Heart left ventricle (tissue), 16 donors: ENCODE results near the gene LPCAT1. TPM values are rescaled to one million over a fixed set of nuclear protein-coding genes. Genes with fewer than 3 reads are reported as not detected.

Source experiments
- ATAC-seq, 4 donors: fragments of 200-7000 bp; cut with Tn5 transposase; one replicate each; pipeline ENCODE4 v1.9.1; 2020 to 2022; ENCODE audit warnings: moderate library complexity in 4 of 4, mild to moderate bottlenecking in 3 of 4, moderate number of reproducible peaks in 1 of 4
- DNase-seq, 5 donors: peaks; one replicate each; pipeline ENCODE4 v3.0.0-alpha.2; 2020
- H3K27ac ChIP-seq, 12 donors: fragments of 200-600 bp; sonication (generic) in 4 of 12; one replicate each; pipeline versions ENCODE4 v1.5.0 to v1.8.0; 2016 to 2022; ENCODE audit warnings: mild to moderate bottlenecking in 2 of 12
- H3K27me3 ChIP-seq, 9 donors: fragments of 200-600 bp; sonication (generic) in 2 of 9; one replicate each; pipeline versions ENCODE4 v1.5.1 to v1.8.0; 2016 to 2022; ENCODE audit warnings: mild to moderate bottlenecking in 3 of 9
- H3K36me3 ChIP-seq, 9 donors: fragments of 200-600 bp; sonication (generic) in 2 of 9; one replicate each; pipeline versions ENCODE4 v1.5.0 to v1.8.0; 2018 to 2022; ENCODE audit warnings: mild to moderate bottlenecking in 2 of 9
- H3K4me1 ChIP-seq, 12 donors: fragments of 200-600 bp; sonication (generic) in 4 of 12; one replicate each; pipeline versions ENCODE4 v1.5.0 to v1.8.0; 2016 to 2022; ENCODE audit warnings: mild to moderate bottlenecking in 3 of 12
- H3K4me3 ChIP-seq, 12 donors: fragments of 200-600 bp; sonication (generic) in 4 of 12; one replicate each; pipeline versions ENCODE4 v1.5.0 to v1.8.0; 2017 to 2022; ENCODE audit warnings: mild to moderate bottlenecking in 9 of 12, moderate library complexity in 4 of 12
- H3K9me3 ChIP-seq, 12 donors: fragments of 200-600 bp; sonication (generic) in 4 of 12; one replicate each; pipeline versions ENCODE4 v1.5.0 to v1.8.0; 2016 to 2022; ENCODE audit warnings: mild to moderate bottlenecking in 1 of 12
- POLR2A ChIP-seq, 2 donors: fragments of 450-650 bp; IDR thresholded peaks; one replicate each; pipeline ENCODE4 v1.6.1; 2017; ENCODE audit warnings: antibody characterized with exemption in 2 of 2, mild to moderate bottlenecking in 2 of 2, moderate library complexity in 2 of 2
- WGBS, 4 donors: extraction: QIAGEN DNeasy Blood & Tissue Kit in 2 of 4; methylation state at CpG; one replicate each; pipeline versions ENCODE4 v1.1.5 to v1.1.7; 2013 to 2018; 5-methylcytosine and 5-hydroxymethylcytosine counted together
- intact Hi-C, 10 donors: fragments of 100-400 bp; cut with DNase I; formaldehyde crosslinking; loops; one replicate each; pipeline versions ENCODE4 v1.11.1 to v1.14.2; 2022
- polyA plus RNA-seq, 2 donors: library from polyadenylated mRNA; stranded (reverse); fragments of 200-250 nt; gene quantifications; one replicate each; pipeline ENCODE4 v1.2.3, GENCODE V29; 2013
- total RNA-seq, 9 donors: library from RNA; depleted of rRNA in 2 of 9; stranded (reverse); fragments of >200 nt in 2 of 9; fragmentation: NEBNext Ultra II Directional in 3 of 9; extraction: Animal tissue kit (Norgen Biotek cat#: 25700) in 3 of 9; gene quantifications; one replicate each; pipeline versions ENCODE4 v1.1.0 to v1.2.4, GENCODE V29; 2016 to 2023
- TF ChIP-seq, protein P1 (sequence below), 12 donors: fragments of 200-600 bp; sonication (generic) in 4 of 12; IDR thresholded peaks; one replicate each; pipeline versions ENCODE4 v1.5.0 to v1.8.0; 2018 to 2022; ENCODE audit warnings: antibody characterized with exemption in 12 of 12, mild to moderate bottlenecking in 5 of 12
- donor health status: ischemic (EF 13 %, LVEDD 7.1; RV severe dilation, severe dysfunction).
- donor health status: healthy with polysubstance abuse.
- donor health status: DM: no; HTN: yes; CAD: no.
- donor health status: DM: no; HTN: no; CAD: no.
- donor health status: ischemic (EF 25% LVEDD 6.9; RV normal size, moderate dysfunction).
- donor health status: ischemic (EF 25% LVEDD 5.7; RV mildly dilated, moderate dysfunction).
- donor health status: healthy.
- donor health status: DM: yes; HTN: yes; CAD: no.
- donor health status: ischemic (EF 35%, LVEDD 5.7; RV mildly dilated, moderate dysfunction).
- donor health status: nonischemic (EF 11% LVEDD 7.7; RV severe dilation, severe dysfunction).
- donor health status: DM: yes; HTN: yes; CAD: no.
- donor health status: PGD.
- donor health status: ischemic (EF 29% LVEDD 5.4; RV normal size, mild dysfunction).
- donor health status: nonischemic (EF 23%, LVEDD 6.1; RV moderate dilation, normal function).

Gene LPCAT1
- total and polyA plus RNA-seq, 11 donors = 8.2 to 30.6 (median 9.9) TPM

DNA sequence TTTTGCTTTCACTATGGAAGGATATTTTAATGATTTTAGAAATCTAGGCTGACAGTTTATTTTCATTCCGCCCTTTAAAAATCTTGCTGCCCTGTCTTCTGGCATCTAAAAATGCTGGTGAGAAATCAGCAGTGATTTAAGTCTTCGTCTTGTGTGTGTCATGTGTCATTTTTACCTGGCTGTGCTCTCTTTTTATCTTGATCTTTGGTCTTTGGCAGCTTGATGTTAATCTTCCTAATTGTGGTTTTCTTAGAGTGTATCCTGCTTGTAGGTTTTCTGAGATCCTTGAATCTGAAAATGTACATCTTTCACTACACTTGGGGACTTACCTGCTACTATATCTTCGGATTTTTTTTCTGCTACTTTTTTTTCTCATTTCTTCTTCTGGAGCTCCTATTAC lies 11.9 kb upstream of the LPCAT1 start:
- Histone ChIP-seq H3K4me3 (peak overlapping the region in 1 of 12 donors; percentile 45), H3K27me3 (peaks cover 0 to 9% (median 0%) of the 10 kb centered on the region in 9 donors), H3K9me3 (no peaks in the 10 kb centered on the region), H3K27ac (peak overlapping the region in 1 of 12 donors; percentile 85), H3K4me1 (peaks cover 0 to 18% (median 0%) of the 10 kb centered on the region in 12 donors), H3K36me3 (no peaks in the 10 kb centered on the region)
- 90 to 94% (median 92%) methylated on average over 3 of the region's 3 CpGs for WGBS, 4 donors
- ATAC-seq (no peak), DNase-seq (no peak)
- intact Hi-C loops = no loop called here
- TF ChIP-seq, protein P1, sequence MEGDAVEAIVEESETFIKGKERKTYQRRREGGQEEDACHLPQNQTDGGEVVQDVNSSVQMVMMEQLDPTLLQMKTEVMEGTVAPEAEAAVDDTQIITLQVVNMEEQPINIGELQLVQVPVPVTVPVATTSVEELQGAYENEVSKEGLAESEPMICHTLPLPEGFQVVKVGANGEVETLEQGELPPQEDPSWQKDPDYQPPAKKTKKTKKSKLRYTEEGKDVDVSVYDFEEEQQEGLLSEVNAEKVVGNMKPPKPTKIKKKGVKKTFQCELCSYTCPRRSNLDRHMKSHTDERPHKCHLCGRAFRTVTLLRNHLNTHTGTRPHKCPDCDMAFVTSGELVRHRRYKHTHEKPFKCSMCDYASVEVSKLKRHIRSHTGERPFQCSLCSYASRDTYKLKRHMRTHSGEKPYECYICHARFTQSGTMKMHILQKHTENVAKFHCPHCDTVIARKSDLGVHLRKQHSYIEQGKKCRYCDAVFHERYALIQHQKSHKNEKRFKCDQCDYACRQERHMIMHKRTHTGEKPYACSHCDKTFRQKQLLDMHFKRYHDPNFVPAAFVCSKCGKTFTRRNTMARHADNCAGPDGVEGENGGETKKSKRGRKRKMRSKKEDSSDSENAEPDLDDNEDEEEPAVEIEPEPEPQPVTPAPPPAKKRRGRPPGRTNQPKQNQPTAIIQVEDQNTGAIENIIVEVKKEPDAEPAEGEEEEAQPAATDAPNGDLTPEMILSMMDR (IDR thresholded peaks at IDR 0.05) = no peak
- no peak for TF ChIP-seq POLR2A (IDR thresholded peaks at IDR 0.05)

DNA sequence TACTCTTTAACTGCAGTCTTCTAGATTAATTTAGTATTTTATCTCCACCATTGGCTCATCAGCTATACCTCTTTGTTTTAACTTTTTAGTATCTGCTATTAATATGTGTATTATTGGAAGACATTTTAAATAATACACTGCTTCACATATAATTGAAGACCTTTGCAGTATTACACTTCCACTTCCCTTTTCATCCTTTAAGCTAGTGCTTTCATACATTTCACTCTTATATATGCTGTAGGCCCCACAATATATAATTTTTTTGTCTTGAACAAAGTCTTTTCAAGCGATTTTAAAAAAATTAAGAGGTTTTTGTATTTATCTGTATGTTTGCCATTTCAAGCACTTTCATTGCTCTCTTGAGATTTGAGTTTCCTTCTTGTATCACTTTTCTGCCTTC lies 8.6 kb upstream of the LPCAT1 start:
- H3K27ac ChIP-seq = no peak overlapping the region

DNA sequence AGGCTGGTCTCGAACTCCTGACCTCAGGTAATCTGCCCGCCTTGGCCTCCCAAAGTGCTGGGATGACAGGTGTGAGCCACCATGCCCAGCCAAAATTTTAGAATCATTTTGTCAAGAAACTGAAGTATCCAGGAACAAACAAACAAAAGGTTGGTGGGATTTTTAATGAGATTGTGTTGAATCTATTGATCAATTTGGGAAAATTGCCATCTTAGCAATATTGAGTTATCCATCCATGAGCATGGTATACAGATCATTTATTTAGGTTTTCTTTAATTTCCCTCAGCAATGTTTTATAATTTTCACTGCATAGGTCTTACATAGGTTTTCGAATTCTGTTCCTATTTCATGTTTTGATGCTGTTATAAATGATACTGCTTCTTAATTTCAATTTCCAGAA lies 5.7 kb upstream of the LPCAT1 start:
- TF ChIP-seq, protein P1 (IDR thresholded peaks at IDR 0.05) = no peak
- TF ChIP-seq POLR2A (IDR thresholded peaks at IDR 0.05) = no peak
- H3K36me3 ChIP-seq = no peaks in the 10 kb centered on the region
- H3K27me3 ChIP-seq = peaks cover 0 to 5% (median 0%) of the 10 kb centered on the region in 9 donors
- H3K4me1 ChIP-seq = peaks cover 0 to 3% (median under 1%) of the 10 kb centered on the region in 12 donors
- no peak overlapping the region for H3K4me3 ChIP-seq
- intact Hi-C loops = loop anchor here in 1 of 10 donors (10.0 kb wide), 1 partner anchor 265 kb away; the partner anchor contains the start of gene MRPL36
- 86 to 94% (median 90%) methylated on average over 3 of the region's 3 CpGs for WGBS, 4 donors
- no peaks in the 10 kb centered on the region for H3K9me3 ChIP-seq
- no peak for ATAC-seq
- DNase-seq = no peak
- no peak overlapping the region for H3K27ac ChIP-seq

More for the DNA sequence above, 8.6 kb upstream of the LPCAT1 start:
- ATAC-seq (no peak), DNase-seq (no peak)
- peaks cover 0 to 9% (median 0%) of the 10 kb centered on the region in 9 donors for H3K27me3 ChIP-seq
- 51 to 61% (median 59%) methylated on average over 1 of the region's 1 CpG for WGBS, 4 donors
- TF ChIP-seq POLR2A (IDR thresholded peaks at IDR 0.05) = no peak
- TF ChIP-seq, protein P1 (IDR thresholded peaks at IDR 0.05) = no peak
- intact Hi-C loops = no loop called here
- H3K4me3 ChIP-seq = no peak overlapping the region
- H3K4me1 ChIP-seq = peaks cover 0 to 18% (median 0%) of the 10 kb centered on the region in 12 donors
- no peaks in the 10 kb centered on the region for H3K36me3 ChIP-seq
- no peaks in the 10 kb centered on the region for H3K9me3 ChIP-seq

DNA sequence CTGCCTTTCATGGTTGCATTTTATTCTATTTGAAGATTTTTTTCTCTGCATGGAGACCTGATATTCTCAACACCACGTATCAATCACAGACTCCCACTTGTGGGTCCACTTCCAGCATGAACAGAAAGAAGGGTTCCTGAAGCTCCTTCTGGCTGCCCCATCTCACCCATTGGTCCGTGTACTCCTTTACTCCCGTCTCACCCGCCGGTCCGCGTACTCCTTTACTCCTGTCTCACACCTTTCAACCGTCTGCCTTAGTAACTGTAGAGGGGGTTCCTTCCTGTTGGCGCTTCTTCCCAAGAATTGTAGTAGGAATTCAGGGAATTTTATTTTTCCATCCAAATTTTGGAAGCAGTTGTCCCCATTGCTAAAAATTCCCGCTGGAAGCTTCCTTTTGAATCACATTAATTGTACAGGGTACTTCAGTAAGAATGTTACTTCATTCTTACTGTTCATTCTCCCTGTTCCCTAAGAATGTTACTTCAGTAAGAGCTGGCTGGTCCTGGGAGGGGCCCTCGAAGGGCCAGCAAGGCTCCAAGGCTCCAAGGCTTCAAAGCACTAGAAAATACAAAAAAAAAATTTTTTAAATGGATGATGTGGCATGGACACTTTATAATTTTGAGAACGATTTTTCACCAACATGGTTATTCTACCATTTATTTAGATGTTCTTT lies 3.9 kb upstream of the LPCAT1 start:
- DNase-seq (peak in 2 of 5 donors; percentile 7), ATAC-seq (no peak)
- intact Hi-C loops = loop anchor here in 1 of 10 donors (10.0 kb wide), 1 partner anchor 267 kb away; the partner anchor contains the start of gene MRPL36
- Histone ChIP-seq H3K4me3 (no peak overlapping the region), H3K9me3 (no peaks in the 10 kb centered on the region), H3K36me3 (no peaks in the 10 kb centered on the region), H3K4me1 (peaks cover 0 to 11% (median 7%) of the 10 kb centered on the region in 12 donors), H3K27ac (no peak overlapping the region), H3K27me3 (no peaks in the 10 kb centered on the region)
- 76 to 84% (median 78%) methylated on average over 12 of the region's 12 CpGs for WGBS, 4 donors
- no peak for TF ChIP-seq POLR2A (IDR thresholded peaks at IDR 0.05)
- TF ChIP-seq, protein P1 (IDR thresholded peaks at IDR 0.05) = no peak
